Posterior cingulate gyrus (tissue), 11 donors: Measurements from ENCODE around the gene CARD19.
A peak's percentile ranks its signal among the peaks of the same experiment; 100 is the strongest.

Experiments
- DNase-seq, 10 donors: peaks; one replicate each; pipeline versions ENCODE4 v3.0.0 to v3.0.0-alpha.2; 2020 to 2021; ENCODE audit warnings: mixed read lengths in 3 of 10
- intact Hi-C: fragments of 100-400 bp; cut with DNase I; formaldehyde crosslinking; loops from one replicate; pipeline ENCODE4 v1.15.1; 2023

Gene CARD19

DNA sequence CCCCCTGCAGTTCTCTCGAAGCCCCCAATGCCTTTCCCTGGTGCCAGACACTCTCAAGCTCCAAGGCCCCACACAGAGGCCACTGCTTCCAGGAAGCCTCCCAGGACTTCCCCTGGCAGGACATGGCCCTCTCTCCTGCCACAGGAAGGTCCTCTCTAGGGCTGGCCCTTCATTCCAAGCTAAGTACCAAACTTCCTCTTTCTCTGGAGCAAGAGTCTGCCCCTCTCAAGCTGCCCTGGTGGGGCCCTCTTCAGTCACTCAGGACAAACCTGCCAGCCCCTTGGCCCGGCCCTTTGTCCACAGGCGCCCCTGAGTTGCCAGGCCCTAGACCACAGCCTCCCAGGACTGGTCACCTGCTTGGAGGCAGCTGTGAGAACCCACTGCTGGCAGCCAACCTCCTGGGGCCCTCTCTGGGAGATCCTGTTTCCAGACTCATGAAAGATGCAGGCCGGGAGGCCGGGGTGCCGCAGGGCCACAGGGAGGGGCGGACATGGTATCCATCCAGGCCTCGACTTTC, 31.4 kb downstream of the CARD19 start:
- intact Hi-C loops, result no loop called here
- DNase-seq, result peak in 5 of 10 donors; percentile 28 to 88 (median 80)

DNA sequence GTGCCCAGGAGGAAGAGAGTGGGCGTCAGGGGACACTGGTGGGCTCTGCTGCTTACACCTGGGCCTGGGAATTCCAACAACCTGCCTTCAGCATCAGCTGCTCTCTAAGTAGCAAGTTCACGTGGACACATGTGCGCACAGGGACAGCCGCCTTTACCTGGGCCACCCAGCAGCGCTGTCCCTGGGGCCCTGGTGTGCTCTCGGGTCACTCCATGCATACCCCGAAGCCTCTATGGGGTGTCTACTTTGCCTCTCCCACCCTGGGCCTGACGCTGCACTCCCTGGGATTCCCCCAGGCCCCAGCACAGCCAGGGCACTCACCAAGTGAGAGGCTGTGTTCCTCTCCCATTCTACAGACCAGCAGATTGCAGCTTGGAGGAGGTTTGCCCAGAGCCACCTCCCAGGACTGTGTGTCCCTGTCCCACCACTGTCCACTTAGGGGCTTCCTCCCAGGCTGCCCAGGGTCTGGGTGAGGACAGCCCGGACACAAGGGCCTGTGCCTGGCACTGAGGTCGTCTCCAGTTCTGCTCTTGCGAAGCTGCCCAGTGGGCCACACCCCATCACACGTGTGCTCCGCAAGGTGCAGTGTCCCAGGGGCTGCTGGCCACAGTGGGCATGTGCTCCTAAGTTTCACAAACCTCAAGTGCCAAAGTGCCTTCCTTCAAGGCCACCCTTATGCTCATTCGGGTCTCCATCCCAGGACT, 32.1 kb downstream of the CARD19 start:
- DNase-seq, result peak in 3 of 10 donors; percentile 50 to 68 (median 54)
- intact Hi-C loops, result no loop called here

DNA sequence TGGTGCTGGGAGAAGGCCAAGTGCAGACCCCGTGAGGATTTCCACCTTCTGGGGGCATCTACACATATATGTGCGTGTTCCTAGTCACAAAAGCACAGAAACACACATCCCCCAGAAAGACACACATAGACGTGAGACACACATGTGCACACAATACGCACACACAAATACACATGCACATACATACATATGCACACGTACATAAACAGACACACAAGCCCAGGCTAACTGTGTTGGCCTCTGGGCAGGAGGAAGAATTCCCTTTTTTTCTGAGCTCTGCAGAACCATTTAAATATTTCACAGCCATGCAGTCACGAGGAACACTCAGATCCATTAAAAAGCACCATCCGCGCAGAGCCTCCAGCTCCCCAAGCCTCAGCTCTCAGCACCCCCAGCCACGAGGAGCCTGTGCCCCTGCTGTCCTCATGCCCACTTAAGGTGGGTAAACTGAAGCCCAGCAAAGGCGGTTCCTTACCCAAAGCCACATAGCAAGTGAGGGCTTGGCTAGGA, 32.8 kb downstream of the CARD19 start:
- intact Hi-C loops, result no loop called here
- no peak for DNase-seq

DNA sequence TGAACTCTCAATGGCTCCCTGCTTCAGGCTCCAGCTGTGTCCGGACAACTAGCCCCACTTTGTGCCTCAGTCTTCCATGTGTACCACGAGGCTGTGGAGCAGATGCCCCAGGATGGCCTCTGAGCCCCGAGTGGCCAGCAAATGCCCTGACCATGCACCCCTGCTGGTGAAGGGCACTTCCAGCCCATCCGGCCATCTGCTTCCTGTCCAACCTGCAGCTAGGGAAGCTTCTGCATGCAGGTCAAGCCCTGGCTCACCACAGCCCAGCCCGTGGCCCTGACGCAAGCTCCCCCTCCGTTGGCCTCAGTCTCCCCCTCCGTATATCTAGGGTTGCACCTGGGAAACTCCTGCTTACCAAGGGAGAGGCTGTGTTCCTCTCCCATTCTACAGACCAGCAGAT, 33.3 kb downstream of the CARD19 start:
- intact Hi-C loops, result no loop called here
- DNase-seq, result peak in 3 of 10 donors; percentile 77 to 88 (median 80)

DNA sequence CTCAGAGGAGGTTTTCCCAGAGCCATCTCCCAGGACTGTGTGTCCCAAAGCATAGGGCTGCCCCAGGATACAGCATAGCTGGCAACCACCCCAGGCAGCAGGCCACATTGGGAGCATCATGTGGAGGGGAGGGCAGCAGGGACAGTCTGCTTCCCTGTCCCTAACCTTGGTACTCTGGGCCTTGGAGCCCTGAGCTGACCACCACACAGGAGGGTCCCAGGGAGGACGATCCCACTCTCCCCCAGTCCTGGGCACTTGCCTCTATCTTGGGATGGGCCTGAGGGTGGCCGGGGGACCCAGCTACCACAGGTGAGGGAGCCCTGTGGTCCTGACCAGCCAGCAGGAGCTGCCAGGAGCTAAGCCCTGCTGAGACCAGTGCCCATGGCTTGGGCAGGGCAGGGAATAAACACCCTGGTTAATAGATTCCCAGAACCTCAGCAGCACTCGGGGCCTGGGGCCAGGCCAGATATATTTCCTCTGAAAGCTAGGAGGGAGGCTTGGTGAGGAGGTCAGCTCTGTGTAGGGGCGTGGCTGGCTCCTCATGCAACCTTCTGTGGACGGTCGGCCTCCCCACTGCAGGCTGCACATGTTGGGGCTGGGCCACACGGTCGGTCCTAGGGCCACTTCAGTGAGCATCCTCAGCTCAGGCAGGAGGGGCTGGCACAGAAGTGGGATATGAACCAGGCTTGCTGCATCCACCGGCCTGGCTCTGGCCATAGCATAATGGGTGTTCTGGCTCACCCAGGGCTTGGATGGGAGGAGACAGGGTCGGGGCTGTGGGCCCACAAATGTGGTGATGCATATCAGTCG, 33.9 kb downstream of the CARD19 start:
- peak in 2 of 10 donors; percentile 72 to 76 for DNase-seq
- intact Hi-C loops, result loop anchor here (5.0 kb wide), 1 partner anchor 33 kb away; the partner anchor contains the start of gene CARD19

DNA sequence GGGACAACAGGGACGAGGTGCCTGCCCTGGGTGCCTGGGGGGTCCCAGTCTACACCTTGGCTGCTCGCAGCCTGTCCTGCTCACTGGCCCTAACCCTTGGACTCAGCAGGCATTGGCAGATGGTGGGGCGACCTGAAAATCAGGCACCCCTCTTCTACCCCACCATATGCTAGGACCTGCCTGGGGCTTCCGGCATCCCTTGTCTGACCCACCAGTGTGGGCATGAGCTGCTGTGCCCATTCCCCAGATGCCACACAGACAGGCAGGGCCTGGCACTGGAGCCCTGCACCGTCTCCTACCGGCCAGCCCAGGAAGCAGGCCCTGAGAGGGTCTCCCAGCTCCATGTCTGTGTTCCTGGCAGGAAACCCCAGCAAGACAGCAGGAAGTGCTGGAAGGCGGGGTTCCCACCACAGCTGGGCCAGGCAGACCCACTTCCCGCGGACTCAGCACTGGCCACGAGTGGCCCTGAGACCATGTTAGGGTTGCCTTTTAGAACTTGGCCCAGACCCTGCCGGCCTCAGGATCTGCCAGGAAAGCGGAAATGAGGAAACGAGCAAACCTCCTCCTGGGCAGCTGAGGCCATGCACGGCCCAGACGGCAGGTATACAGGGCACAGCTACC, 35.0 kb downstream of the CARD19 start:
- no peak for DNase-seq
- intact Hi-C loops, result loop anchor here (5.0 kb wide), 1 partner anchor 34 kb away; the partner anchor contains the start of gene CARD19

DNA sequence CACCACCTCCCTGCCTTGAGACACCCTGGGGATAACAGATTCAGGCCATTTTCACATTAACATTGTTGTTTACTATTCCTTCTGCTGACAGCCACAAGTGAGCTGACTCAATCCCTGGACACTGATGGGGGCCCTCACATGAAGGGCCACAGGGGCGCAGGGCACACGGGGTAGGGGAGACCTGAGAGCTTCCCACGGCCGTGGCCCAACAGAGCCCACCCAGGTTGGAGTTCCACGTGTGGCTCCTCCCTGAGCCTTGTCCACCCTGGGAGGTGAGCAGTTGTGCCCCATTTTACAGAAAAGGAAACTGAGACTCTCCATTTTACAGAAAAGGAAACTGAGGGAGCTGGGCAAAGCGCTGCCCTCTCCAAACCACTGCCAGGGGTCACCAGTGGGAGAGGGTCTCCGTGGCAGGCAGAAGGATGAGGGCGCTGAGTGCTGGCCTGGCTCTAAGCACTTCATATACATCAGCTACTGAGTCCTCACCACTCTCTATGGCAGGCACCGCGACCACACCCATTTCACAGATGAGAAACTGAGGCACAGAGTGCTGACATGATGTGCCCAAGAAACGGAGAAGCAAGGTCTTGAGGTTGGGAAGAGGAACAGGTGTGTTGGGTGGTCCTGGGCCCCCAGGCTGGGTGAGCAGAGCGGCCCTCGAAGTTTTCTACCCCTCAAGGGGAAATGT, 35.7 kb downstream of the CARD19 start:
- DNase-seq, result no peak
- intact Hi-C loops, result loop anchor here (5.0 kb wide), 1 partner anchor 34 kb away; the partner anchor contains the start of gene CARD19

DNA sequence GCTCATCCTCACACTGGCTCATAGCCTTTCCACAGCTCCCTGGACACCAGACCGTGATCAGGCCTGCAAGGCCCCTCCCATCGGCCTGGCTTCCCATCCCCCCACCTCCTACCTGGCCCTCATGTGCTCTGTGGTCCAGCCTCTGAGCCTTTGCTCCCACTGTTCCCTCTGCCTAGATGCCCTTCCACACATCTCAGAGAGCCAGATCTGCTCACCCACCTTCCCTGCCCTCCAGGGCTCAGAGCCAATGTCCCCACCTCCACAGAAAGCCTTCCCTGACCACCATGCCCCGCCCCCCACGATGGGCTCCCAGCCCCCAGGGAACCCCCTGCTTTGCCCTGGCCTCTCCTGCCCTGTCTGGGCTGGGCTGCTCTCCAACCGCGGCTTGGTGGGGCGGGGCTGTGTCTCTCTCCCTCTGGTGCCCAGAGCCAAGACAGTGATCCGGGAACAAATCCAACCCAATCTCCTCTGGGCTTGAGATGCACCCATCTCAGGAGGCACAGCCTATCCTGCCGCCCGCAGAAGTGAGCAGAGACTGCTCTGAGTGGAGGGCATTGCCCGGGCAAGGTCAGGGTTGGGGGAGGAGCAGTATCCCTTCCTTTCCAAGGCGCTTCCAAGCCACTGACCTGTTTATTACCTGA, 36.4 kb downstream of the CARD19 start:
- intact Hi-C loops, result loop anchor here (5.0 kb wide), 1 partner anchor 35 kb away; the partner anchor contains the start of gene CARD19
- peak in 6 of 10 donors; percentile 32 to 92 (median 68) for DNase-seq

DNA sequence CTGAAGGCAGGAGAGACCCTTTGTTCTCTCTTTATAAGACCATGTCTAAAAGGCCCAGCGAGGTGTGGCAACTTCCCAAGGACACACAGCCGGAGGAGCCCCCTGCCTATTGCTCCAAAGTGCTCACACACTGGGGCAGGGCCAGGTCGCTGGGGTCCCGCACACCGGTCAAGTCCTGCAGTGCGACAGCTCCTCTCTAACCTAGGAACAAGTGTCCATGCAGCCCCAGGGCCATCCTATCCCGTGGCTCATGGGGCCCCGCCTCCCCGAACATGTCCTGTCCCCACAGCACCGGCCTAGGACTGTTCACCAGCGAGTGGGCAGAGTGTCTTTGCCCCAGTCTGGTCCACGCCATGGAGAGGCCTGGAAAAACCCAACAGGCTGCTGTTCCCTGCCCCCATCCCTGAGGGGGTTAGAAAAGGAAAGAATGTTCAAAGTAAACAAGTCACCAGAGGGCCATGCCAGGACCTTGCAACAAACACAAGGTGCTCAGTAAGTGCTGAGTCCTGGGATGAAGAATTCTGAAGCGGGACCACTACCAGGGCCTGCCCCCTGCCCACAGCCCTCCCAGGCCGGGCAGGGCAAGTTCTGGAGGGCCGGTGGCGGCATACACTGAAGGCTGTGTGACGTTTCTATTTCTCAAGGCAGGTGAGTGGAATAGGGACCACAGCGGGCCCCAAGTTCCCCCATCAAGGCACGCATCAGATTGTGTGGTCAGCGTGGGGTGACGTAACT, 37.1 kb downstream of the CARD19 start:
- no peak for DNase-seq
- intact Hi-C loops, result loop anchor here (5.0 kb wide), 1 partner anchor 36 kb away; the partner anchor contains the start of gene CARD19

DNA sequence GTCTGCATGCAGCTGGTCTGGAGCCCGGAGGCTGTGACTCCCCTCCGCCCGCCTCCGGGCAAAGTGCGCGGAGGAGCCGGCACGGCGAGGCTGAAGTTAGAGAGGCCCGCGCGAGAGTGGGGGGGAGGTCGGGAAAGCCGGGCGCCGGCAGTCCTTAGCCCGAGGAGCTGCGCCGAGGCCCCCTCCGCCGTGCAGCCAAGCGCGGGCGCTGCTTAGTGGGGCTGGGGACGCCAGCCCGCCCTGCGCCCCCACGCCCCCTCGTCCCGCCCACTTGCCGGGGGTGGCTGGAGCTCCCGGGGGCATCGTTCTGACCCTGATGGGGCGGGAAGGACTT, 37.6 kb downstream of the CARD19 start:
- DNase-seq, result peak in 9 of 10 donors; percentile 53 to 92 (median 66)
- intact Hi-C loops, result loop anchor here (5.0 kb wide), 1 partner anchor 36 kb away; the partner anchor contains the start of gene CARD19

DNA sequence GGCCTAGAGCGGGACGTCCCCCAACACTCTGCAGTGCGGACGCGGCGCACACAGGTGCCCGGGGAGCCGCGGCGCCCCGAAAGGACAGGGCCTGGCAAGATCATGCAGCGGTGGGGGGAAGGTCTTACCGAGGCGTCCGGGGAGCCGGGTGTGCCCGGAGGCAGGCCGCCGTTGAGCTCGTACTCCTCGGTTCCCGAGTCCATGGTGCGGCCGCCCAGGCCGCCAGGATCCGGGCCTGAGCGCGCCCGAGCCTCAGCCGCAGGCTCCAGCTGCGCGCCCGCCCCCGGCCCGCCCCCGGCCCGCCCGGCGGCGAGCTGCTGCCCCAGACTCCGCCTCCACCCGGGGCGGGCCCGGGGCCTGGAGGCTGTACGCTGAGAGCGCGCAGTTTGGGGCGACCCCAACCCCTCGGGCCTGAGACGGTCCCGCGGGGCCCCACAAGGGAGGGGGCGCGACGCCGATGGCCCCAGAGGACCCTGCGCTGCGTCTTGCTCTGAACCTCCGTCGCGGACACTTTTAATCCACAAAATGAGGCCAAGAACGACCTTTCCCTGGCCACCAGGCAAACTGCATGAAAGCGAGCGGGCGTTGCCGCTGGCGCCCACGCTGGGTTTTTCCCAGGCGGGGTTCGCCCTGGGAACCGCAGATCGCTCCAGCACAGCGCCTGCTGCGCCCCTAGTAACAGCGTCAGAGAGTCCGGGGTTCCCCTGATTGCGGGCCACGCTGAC, 38.2 kb downstream of the CARD19 start, which contains the start of gene NINJ1:
NINJ1 (minus strand) TSS at position 237 of the 725 bp plus-strand sequence; CDS start at position 203, 34 bp downstream.
- DNase-seq, result peak in 7 of 10 donors; percentile 44 to 93 (median 57)
- intact Hi-C loops, result loop anchor here (5.0 kb wide), 1 partner anchor 37 kb away; the partner anchor contains the start of gene CARD19

DNA sequence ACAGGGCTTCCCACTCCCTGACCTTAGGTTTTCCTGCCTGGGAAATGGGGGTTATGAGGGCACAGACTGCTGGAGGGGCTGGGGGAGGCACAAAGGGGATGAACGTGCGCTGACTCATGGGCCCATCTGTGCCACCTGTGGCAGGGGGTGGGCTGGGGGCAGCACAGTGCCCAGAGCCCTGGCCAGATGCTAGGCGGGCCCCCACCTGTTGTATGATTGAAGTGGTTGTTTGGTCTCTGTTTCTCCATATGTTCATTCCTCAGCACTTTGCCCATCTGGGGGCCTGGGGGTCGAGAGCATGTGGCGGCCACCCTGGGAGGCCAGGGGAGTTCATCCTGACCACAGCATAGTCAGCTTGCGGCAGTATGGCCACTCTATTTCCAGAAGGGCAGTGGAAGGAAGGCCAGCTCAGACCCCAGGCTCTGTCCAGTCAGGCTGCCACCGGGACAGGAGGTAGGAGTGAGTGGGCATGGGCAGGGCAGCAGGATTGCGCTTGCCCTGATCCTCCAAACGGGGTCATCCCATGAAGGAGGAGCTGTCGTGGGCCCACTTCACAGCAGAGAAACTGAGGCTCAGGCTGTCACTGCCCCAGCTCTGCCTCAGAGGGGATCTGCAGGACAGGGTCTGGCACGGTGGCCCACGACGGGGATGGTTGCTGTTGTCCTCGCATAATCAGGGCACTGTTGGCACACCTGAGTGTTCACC, 38.9 kb downstream of the CARD19 start:
- no peak for DNase-seq
- intact Hi-C loops, result loop anchor here (5.0 kb wide), 1 partner anchor 38 kb away; the partner anchor contains the start of gene CARD19

DNA sequence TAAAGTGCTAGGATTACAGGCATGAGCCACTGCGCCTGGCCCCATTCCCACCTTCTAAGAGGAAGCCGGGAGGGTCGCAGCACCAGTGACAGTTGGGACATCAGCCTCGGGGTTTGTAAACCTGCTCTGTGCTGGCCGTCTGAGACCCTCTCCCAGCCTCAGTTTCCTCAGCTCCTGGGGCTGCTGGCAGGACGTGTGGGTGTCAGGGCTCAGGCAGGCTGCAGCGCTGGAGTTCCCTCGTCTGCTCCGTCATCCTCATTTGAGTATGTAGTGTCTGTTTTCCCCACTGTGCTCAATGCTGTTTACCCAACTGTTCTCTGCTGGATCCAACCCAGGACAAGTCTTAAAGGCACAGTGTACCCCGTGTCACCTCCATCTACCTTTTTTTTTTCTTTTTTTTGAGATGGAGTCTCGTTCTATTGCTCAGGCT, 40.0 kb downstream of the CARD19 start:
- intact Hi-C loops, result no loop called here
- DNase-seq, result no peak

DNA sequence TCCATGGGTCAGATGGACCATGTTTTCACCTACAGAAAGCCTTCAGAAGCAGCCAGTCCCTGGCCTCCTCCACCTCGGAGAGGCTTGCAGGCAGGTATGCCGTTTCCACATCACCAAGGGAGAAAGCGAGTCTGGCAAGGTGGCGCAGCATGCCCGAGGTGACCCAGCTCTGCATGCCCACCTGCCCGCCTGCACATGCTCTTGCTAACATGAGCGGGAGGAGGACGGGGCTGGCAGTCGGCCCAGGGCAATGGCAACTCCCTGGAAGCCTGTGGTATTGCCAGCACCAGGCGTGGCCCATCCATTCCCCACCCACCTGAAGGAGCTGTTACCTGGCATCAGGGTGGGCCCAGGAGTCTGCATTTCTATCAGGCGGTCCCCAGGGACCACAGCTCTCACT, 41.3 kb downstream of the CARD19 start:
- intact Hi-C loops, result no loop called here
- DNase-seq, result no peak

DNA sequence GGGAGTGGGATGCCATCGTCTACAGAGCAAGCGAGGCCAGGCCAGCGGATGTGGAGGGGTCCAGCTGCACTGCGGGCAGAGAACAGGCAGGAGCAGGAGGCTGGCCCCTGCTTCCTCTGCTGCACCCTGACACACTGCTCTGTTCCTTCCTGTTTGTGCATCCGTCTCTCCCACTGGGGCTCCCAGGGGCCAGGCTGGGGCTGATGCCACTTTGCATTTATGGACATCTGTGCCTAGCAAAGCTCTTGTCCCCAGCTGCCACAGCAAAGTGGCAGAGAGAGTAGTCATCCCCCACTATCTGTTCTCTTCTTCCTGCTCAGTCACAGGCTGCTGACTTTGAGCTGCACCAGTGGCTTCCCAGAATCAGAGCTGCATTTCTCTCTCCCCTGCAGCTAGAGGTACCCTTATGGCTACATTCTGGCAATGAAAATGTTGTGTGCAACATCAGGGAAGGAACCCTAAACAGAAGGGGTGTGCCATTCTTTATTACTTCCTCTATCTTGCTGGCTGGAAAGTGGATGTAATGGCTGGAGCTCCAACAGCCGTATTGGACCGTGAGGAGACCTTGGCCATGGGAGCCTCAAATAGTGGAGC, 42.3 kb downstream of the CARD19 start:
- intact Hi-C loops, result no loop called here
- peak in 1 of 10 donors; percentile 89 for DNase-seq

DNA sequence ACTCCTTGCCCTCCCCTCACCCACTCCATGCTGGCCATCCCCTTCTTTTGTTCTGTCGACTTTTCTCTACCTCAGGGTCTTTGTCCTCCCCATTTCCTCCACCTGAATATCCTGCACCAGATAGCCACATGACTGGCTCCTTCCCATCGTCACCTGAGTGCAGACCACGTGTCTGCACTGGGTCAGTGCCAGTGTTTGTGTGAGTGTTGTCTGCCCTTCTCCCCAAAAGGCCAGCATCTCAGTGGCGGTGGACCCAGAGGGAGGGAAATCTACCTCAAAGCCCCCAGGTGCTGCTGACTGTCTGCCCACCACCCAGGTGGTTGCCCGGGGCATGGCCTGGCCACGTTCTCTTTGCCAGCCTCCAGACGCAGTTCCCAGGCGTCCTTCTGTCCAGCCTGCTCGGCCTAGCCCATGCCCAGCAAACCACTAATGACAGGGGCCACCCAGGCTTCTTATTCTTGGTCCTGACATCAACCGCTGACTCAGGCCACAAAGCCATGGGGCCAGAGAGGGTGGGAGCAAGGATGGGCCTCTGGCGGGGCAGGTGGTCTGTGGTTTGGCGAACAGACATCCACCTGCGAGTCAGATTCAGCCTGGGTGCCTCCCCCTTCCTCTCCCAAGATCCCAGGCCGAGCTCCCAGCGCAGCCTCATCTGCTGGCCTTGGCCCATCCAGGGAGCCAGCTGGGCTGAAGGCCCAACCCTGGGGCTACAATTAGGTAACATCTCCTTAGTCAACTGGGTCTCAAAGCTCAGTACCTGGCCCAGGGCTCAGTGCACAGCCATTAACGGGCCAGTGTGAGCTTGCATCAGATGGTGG, 43.6 kb downstream of the CARD19 start:
- DNase-seq, result no peak
- intact Hi-C loops, result no loop called here
